Adipocyte (in vitro differentiated cells): ENCODE data around the gene SLIT3.

Source experiments
- DNase-seq: peaks from one replicate; pipeline ENCODE4 v3.0.0-alpha.2; 2015; ENCODE audit warnings: low read depth
- H3K27me3 ChIP-seq: replicated peaks from 2 replicates; pipeline ENCODE4 v1.7.0; 2013; ENCODE audit warnings: mild to moderate bottlenecking, low read length, moderate library complexity; ENCODE audit not compliant: control insufficient read depth, insufficient read depth
- H3K36me3 ChIP-seq: 2 replicates; pipeline ENCODE4 v1.7.0; 2013; ENCODE audit warnings: low read length, mild to moderate bottlenecking, moderate library complexity; ENCODE audit not compliant: control insufficient read depth, insufficient read depth, severe bottlenecking
- H3K4me1 ChIP-seq: 2 replicates; pipeline ENCODE4 v1.7.0; 2013; ENCODE audit warnings: mild to moderate bottlenecking, low read length, moderate library complexity; ENCODE audit not compliant: control insufficient read depth, insufficient read depth
- H3K4me3 ChIP-seq: 2 replicates; pipeline ENCODE4 v1.7.0; 2013; ENCODE audit warnings: mild to moderate bottlenecking, low read length, moderate library complexity
- H3K9ac ChIP-seq: 2 replicates; pipeline ENCODE4 v1.7.0; 2013; ENCODE audit warnings: mild to moderate bottlenecking, low read length, moderate library complexity
- H3K9me3 ChIP-seq: 2 replicates; pipeline ENCODE4 v1.7.0; 2013; ENCODE audit warnings: mild to moderate bottlenecking, low read length, moderate library complexity; ENCODE audit not compliant: control insufficient read depth

The SLIT3 gene

DNA sequence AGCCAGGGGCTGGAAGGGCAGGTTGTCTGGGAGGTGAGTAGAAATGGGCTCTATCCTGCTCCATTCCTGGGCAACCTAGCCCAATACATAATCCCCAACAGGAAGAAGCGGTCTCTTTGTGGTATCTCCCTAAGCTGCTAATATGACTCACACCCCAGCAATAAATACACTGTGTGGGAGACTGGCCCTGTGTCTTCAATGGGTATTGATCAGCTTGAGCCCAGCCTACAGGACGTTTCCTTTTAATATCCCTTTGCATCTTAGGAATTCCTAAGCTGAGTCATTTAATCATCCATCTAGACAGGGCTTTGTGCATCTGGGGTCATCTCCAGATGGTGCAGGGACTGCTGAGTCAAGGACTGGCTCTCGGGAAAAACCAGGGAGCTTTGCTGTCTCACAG is 514.8 kb downstream of the SLIT3 start:
- Histone ChIP-seq H3K27me3 (no peaks in the 10 kb centered on the region), H3K9ac (no peak overlapping the region), H3K9me3 (no peaks in the 10 kb centered on the region), H3K4me1 (peaks cover 14% of the 10 kb centered on the region), H3K4me3 (no peak overlapping the region), H3K36me3 (peaks cover 81% of the 10 kb centered on the region)
- no peak for DNase-seq

DNA sequence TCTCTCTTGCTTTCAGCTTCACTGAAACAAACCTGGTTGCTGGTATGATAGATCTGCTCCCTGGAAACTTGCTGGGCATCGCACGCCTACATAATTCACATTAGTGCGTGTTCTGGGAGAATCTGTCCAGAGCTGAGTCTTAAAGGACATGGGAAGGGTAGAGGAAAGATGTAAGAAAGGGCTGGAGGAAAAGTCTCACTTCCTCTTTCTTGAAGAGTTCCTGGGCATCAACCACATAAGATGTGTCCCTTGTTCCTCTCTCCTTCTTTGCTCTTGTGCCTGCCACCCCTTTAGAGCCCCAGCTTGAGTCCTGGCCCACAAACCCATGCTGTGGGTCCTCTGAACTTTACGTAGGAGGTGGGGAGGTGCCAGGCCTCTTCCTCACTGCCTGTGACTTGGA is 516.5 kb downstream of the SLIT3 start:
- Histone ChIP-seq H3K27me3 (no peaks in the 10 kb centered on the region), H3K9ac (no peak overlapping the region), H3K9me3 (no peaks in the 10 kb centered on the region), H3K4me1 (peaks cover under 1% of the 10 kb centered on the region), H3K36me3 (peaks cover 90% of the 10 kb centered on the region), H3K4me3 (no peak overlapping the region)
- no peak for DNase-seq

DNA sequence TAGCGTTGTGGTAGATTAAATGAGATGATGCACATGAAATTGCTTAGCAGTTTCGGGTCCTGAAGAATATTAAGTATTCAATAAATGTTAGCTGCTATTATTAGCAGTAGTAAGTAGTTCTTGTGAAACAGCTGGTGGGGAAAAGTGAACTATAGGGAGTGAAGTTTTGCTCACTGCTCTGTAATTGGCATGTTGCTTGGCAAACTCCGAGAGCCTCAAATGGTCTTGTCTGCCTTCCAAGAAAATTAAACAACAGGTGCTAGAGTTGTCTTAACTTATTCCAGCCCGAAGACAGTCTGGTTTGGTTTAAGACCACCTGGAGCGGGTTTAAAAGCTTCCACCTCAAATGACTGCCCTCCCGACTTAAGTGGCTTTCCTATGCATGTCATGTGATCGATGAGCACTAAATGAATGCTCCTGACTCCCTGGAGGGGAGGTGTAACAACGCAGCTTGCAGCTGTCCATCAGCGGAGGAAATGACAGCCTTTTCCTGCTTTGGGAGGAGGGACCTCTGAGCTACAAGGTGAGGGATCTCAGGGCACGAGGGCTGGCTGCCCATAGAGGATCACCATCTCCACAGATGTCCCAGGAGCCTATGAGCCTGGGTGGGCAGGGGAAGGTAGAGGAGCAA is 518.9 kb downstream of the SLIT3 start:
- Histone ChIP-seq H3K9me3 (no peaks in the 10 kb centered on the region), H3K4me1 (no peaks in the 10 kb centered on the region), H3K9ac (no peak overlapping the region), H3K36me3 (peaks cover 88% of the 10 kb centered on the region), H3K27me3 (no peaks in the 10 kb centered on the region), H3K4me3 (no peak overlapping the region)
- no peak for DNase-seq

GRCh38 chr5:168780888-168781287 is 520.1 kb downstream of the SLIT3 start:
- no peaks in the 10 kb centered on the region for H3K4me1 ChIP-seq
- H3K4me3 ChIP-seq, result no peak overlapping the region
- peaks cover 87% of the 10 kb centered on the region for H3K36me3 ChIP-seq
- DNase-seq, result no peak
- no peaks in the 10 kb centered on the region for H3K27me3 ChIP-seq
- no peaks in the 10 kb centered on the region for H3K9me3 ChIP-seq
- H3K9ac ChIP-seq, result no peak overlapping the region

GRCh38 chr5:168779333-168779732 is 521.6 kb downstream of the SLIT3 start:
- no peak for DNase-seq
- H3K27me3 ChIP-seq, result no peaks in the 10 kb centered on the region
- H3K4me1 ChIP-seq, result no peaks in the 10 kb centered on the region
- no peaks in the 10 kb centered on the region for H3K9me3 ChIP-seq
- no peak overlapping the region for H3K9ac ChIP-seq
- no peak overlapping the region for H3K4me3 ChIP-seq
- H3K36me3 ChIP-seq, result peaks cover 80% of the 10 kb centered on the region

DNA sequence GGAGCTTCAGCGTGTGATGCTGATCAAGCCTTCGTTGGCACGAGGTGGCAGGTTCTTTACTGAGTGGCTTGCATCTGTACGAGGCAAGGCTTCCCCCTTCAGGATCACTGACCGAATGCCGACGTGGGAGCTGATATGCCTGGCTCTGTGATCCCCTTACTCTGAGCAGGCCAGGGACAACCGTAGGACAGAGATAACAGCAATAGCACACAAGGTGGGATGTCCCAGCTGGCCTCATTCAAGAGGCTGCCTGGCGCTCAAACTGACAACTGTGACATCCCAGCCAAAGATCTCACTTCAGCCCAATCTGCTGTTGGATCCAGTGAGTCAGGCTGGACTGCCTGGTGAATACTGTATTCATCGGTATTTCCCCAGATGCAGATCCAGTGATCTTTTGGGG is 522.4 kb downstream of the SLIT3 start:
- peaks cover 80% of the 10 kb centered on the region for H3K36me3 ChIP-seq
- no peaks in the 10 kb centered on the region for H3K4me1 ChIP-seq
- DNase-seq, result no peak
- no peaks in the 10 kb centered on the region for H3K9me3 ChIP-seq
- no peaks in the 10 kb centered on the region for H3K27me3 ChIP-seq
- H3K4me3 ChIP-seq, result no peak overlapping the region
- no peak overlapping the region for H3K9ac ChIP-seq

DNA sequence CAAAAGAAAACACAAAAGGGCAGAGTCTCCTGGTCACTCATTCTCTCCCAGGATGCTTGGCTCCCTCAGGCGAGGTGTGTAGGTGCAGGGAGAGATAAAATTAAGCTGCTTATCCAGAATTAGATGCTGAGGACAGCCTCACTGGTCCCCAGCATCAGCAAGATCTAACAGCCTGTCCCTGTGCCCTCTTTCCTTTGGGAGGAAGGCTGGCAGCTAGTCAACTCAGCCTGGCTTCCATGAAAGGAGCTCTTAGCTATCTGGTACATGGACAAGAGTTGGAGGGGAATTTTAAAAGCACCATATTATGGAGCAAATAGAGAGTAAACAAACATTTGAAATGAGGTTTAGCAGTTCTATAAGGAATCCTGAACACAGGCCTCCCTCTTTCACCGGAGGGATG is 523.3 kb downstream of the SLIT3 start:
- H3K9me3 ChIP-seq, result no peaks in the 10 kb centered on the region

GRCh38 chr5:168776070-168776469 is 524.9 kb downstream of the SLIT3 start:
- DNase-seq, result no peak
- no peak overlapping the region for H3K9ac ChIP-seq
- no peaks in the 10 kb centered on the region for H3K27me3 ChIP-seq
- H3K4me3 ChIP-seq, result no peak overlapping the region
- H3K9me3 ChIP-seq, result no peaks in the 10 kb centered on the region
- peaks cover 80% of the 10 kb centered on the region for H3K36me3 ChIP-seq
- H3K4me1 ChIP-seq, result no peaks in the 10 kb centered on the region

More for the DNA sequence above, 523.3 kb downstream of the SLIT3 start:
- Histone ChIP-seq H3K27me3 (no peaks in the 10 kb centered on the region), H3K4me3 (no peak overlapping the region), H3K36me3 (peaks cover 80% of the 10 kb centered on the region), H3K4me1 (no peaks in the 10 kb centered on the region), H3K9ac (no peak overlapping the region)
- DNase-seq, result no peak

DNA sequence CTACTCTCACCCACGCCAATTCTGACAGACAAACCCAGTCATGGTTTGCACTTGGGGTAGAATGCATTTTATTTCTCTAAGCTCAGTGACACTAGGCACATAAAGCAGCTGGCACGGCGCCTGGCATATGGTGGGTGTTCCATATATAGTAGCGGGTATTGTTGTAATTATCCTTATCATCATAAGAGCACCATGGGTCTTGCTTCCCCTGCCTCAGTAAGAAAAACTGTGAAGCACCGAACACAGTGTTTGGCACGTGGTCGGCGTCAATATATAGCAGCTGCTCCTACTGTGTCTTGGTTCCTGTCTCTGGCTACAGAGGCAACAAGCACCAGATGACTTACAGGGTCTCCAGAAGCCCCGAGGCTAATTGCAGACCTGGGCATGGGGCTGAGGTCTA is 527.7 kb downstream of the SLIT3 start:
- no peak for DNase-seq
- Histone ChIP-seq H3K9ac (no peak overlapping the region), H3K9me3 (no peaks in the 10 kb centered on the region), H3K36me3 (peaks cover 89% of the 10 kb centered on the region), H3K4me1 (no peaks in the 10 kb centered on the region), H3K27me3 (no peaks in the 10 kb centered on the region), H3K4me3 (no peak overlapping the region)

DNA sequence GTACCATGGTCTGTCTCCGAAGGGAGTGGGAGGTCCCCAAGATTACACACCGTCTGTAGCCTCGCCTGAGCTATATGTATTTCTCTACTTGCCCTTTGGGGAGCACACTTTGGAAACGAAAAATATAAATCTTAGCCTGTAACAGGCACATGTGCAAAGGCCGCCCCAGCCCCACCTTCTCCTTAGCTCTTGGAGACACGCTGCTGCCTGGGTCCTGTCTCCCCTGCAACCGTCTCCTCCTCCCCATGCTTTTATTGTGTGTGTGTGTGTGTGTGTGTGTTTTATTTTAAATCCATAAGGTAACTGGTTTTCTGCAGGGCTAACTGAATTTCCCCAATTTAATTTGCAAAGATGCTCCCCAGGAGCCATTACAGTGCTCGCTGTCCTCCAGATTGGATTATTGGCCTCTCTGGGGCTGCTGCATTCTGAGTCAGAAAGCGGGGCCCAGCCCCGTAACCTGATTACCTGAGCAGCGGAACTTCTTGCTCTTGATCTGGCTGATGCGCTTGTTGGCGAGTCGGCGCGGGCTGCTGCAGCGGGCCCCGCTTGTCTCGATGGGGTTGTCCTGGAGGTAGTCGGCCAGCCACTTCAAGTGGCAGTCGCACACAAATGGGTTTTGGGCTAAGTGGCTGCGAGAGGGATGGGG is 528.5 kb downstream of the SLIT3 start:
- no peak for DNase-seq
- no peaks in the 10 kb centered on the region for H3K27me3 ChIP-seq
- no peak overlapping the region for H3K9ac ChIP-seq
- H3K4me1 ChIP-seq, result no peaks in the 10 kb centered on the region
- peaks cover 89% of the 10 kb centered on the region for H3K36me3 ChIP-seq
- no peak overlapping the region for H3K4me3 ChIP-seq
- H3K9me3 ChIP-seq, result no peaks in the 10 kb centered on the region

- Histone ChIP-seq H3K36me3 (peaks cover 83% of the 10 kb centered on the region), H3K9me3 (no peaks in the 10 kb centered on the region), H3K27me3 (no peaks in the 10 kb centered on the region), H3K4me3 (no peak overlapping the region), H3K4me1 (no peaks in the 10 kb centered on the region), H3K9ac (no peak overlapping the region)
- DNase-seq, result no peak
These were observed 529.3 kb downstream of the SLIT3 start for GRCh38 chr5:168771678-168772077.

- no peak for DNase-seq
- peaks cover 76% of the 10 kb centered on the region for H3K36me3 ChIP-seq
- H3K9me3 ChIP-seq, result no peaks in the 10 kb centered on the region
- peaks cover 3% of the 10 kb centered on the region for H3K4me1 ChIP-seq
- H3K27me3 ChIP-seq, result no peaks in the 10 kb centered on the region
- no peak overlapping the region for H3K9ac ChIP-seq
- H3K4me3 ChIP-seq, result no peak overlapping the region
These were observed 529.9 kb downstream of the SLIT3 start for GRCh38 chr5:168770996-168771395.
